ENCODE results near the gene TTC39B. TPM values are rescaled to one million over a fixed set of nuclear protein-coding genes. Genes with fewer than 3 reads are reported as not detected.

TTC39B gene
- total RNA-seq, 1 donor from 2014 or later: 4.1 TPM

DNA sequence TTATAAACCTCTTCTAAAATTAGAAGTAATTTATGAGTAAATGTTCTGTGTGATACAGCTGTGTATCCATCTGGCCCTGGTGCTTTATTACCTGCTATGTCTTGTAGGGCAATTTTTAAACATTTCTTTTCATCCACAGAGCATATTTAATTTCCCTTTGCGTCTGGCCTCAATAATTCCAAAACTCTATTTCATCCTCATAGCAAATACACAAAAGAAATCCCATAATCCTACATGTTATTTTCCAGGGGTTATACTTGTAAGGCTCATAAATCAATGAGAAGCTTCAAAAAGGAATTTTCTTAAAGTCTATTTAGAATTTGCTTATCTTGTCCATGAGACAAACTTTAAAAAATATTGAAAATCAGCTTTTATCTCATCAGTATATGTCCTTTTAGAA, 167.0 kb downstream of the TTC39B start:
- Mint-ChIP-seq H3K9me3 (peaks cover 5% of the 10 kb centered on the region), H3K27ac (no peak overlapping the region), H3K27me3 (ENCODE audit: insufficient read depth, low read depth) (peaks cover 6% of the 10 kb centered on the region), H3K36me3 (no peaks in the 10 kb centered on the region), H3K4me1 (peaks cover 15% of the 10 kb centered on the region), H3K4me3 (no peak overlapping the region)
- Histone ChIP-seq H3F3A (ENCODE audit: low read depth) (no peaks in the 10 kb centered on the region), H3K79me2 (ENCODE audit: low read depth) (no peaks in the 10 kb centered on the region), H4K20me1 (ENCODE audit: low read depth) (no peaks in the 10 kb centered on the region), H3K4me2 (no peak overlapping the region), H3K4me3 (no peak overlapping the region), H3K4me1 (peaks cover 2% of the 10 kb centered on the region), H3K27ac (no peak overlapping the region), H3K36me3 (no peaks in the 10 kb centered on the region), H3K27me3 (no peaks in the 10 kb centered on the region), H3K9ac (no peak overlapping the region), H2AFZ (replicated peaks) (no peak overlapping the region), H3K9me3 (ENCODE audit: low read depth) (no peaks in the 10 kb centered on the region)
- no peak for DNase-seq (ENCODE audit: low spot score)
- TF ChIP-seq EZH2 (IDR thresholded peaks at IDR 0.05) (no peak), EZH2phosphoT487 (IDR thresholded peaks at IDR 0.05) (no peak), CTCF (IDR thresholded peaks at IDR 0.05) (no peak)

DNA sequence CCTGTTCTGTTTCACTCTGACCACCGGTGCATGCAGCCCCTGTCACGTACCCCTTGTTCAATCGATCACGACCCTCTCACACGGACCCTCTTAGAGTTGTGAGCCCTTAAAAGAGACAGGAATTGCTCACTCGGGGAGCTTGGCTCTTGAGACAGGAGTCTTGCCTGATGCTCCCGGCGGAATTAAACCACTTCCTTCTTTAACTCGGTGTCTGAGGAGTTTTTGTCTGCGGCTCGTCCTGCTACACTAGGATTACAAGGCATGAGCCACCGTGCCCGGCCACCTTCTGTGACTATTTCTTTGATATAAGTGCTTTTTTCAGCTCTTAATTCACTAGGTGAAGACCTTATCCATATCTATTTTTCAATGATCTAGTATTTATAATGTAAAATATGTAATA, 167.5 kb downstream of the TTC39B start:
- Histone ChIP-seq H3K27ac (no peak overlapping the region), H3K9me3 (ENCODE audit: low read depth) (no peaks in the 10 kb centered on the region), H3K79me2 (ENCODE audit: low read depth) (no peaks in the 10 kb centered on the region), H3K4me2 (no peak overlapping the region), H3K36me3 (no peaks in the 10 kb centered on the region), H3F3A (ENCODE audit: low read depth) (no peaks in the 10 kb centered on the region), H3K27me3 (no peaks in the 10 kb centered on the region), H3K4me1 (no peaks in the 10 kb centered on the region), H3K4me3 (no peak overlapping the region), H2AFZ (replicated peaks) (peak overlapping the region; percentile 69), H4K20me1 (ENCODE audit: low read depth) (no peaks in the 10 kb centered on the region), H3K9ac (no peak overlapping the region)
- Mint-ChIP-seq H3K36me3 (no peaks in the 10 kb centered on the region), H3K27ac (peak overlapping the region; percentile 13), H3K27me3 (ENCODE audit: insufficient read depth, low read depth) (peaks cover 6% of the 10 kb centered on the region), H3K4me3 (no peak overlapping the region), H3K9me3 (peaks cover 5% of the 10 kb centered on the region), H3K4me1 (peaks cover 16% of the 10 kb centered on the region)
- TF ChIP-seq EZH2 (IDR thresholded peaks at IDR 0.05) (no peak), EZH2phosphoT487 (IDR thresholded peaks at IDR 0.05) (no peak), CTCF (IDR thresholded peaks at IDR 0.05) (no peak)
- peak; percentile 50 for DNase-seq (ENCODE audit: low spot score)

- H3K9me3 Mint-ChIP-seq: peaks cover 5% of the 10 kb centered on the region
- Histone ChIP-seq H3K4me3 (no peak overlapping the region), H3K9me3 (ENCODE audit: low read depth) (no peaks in the 10 kb centered on the region), H3K27ac (no peak overlapping the region), H3K4me2 (no peak overlapping the region), H3K36me3 (no peaks in the 10 kb centered on the region), H3K4me1 (no peaks in the 10 kb centered on the region), H4K20me1 (ENCODE audit: low read depth) (no peaks in the 10 kb centered on the region), H3K27me3 (no peaks in the 10 kb centered on the region), H3F3A (ENCODE audit: low read depth) (no peaks in the 10 kb centered on the region), H3K79me2 (ENCODE audit: low read depth) (no peaks in the 10 kb centered on the region), H3K9ac (no peak overlapping the region), H2AFZ (replicated peaks) (no peak overlapping the region)
- peaks cover 16% of the 10 kb centered on the region for H3K4me1 Mint-ChIP-seq
- H3K27ac Mint-ChIP-seq: no peak overlapping the region
- TF ChIP-seq EZH2phosphoT487 (IDR thresholded peaks at IDR 0.05) (no peak), CTCF (IDR thresholded peaks at IDR 0.05) (no peak), EZH2 (IDR thresholded peaks at IDR 0.05) (no peak)
- H3K4me3 Mint-ChIP-seq: no peak overlapping the region
- DNase-seq (ENCODE audit: low spot score): no peak
- H3K27me3 Mint-ChIP-seq (ENCODE audit: insufficient read depth, low read depth): peaks cover 6% of the 10 kb centered on the region
- no peaks in the 10 kb centered on the region for H3K36me3 Mint-ChIP-seq
Observed at GRCh38 chr9:15138357-15138686, 168.7 kb downstream of the TTC39B start.

All from neural progenitor cell (in vitro differentiated cells).